Effector memory CD4-positive, alpha-beta T cell (primary cell): Measurements from ENCODE around the gene GPX3.

ENCODE experiments used
- DNase-seq, 3 donors: peaks; one replicate each; pipeline ENCODE4 v3.0.0-alpha.2; 2020
- H3K27ac ChIP-seq: 2 replicates; pipeline ENCODE4 v1.7.0; 2013; ENCODE audit warnings: mild to moderate bottlenecking, low read length, moderate library complexity; ENCODE audit not compliant: insufficient read depth, poor library complexity, severe bottlenecking
- H3K27me3 ChIP-seq: replicated peaks from 2 replicates; pipeline ENCODE4 v1.7.0; 2013; ENCODE audit warnings: mild to moderate bottlenecking, low read length; ENCODE audit not compliant: insufficient read depth, control insufficient read depth, poor library complexity, severe bottlenecking
- H3K36me3 ChIP-seq: 2 replicates; pipeline ENCODE4 v1.7.0; 2013; ENCODE audit warnings: mild to moderate bottlenecking, low read length, moderate library complexity; ENCODE audit not compliant: control insufficient read depth, insufficient read depth
- H3K4me1 ChIP-seq: 2 replicates; pipeline ENCODE4 v1.7.0; 2013; ENCODE audit warnings: low read length, mild to moderate bottlenecking; ENCODE audit not compliant: control insufficient read depth, insufficient read depth, poor library complexity, severe bottlenecking
- H3K4me3 ChIP-seq: 2 replicates; pipeline ENCODE4 v1.7.0; 2013; ENCODE audit warnings: low read length, low read depth, mild to moderate bottlenecking; ENCODE audit not compliant: insufficient read depth, poor library complexity, severe bottlenecking
- H3K9me3 ChIP-seq: 2 replicates; pipeline ENCODE4 v1.7.0; 2013; ENCODE audit warnings: mild to moderate bottlenecking, low read length, moderate library complexity; ENCODE audit not compliant: control insufficient read depth

GPX3 gene

GRCh38 chr5:151075698-151076331 is 55.4 kb downstream of the GPX3 start:
- H3K9me3 ChIP-seq: no peaks in the 10 kb centered on the region
- DNase-seq: no peak
- peaks cover 38% of the 10 kb centered on the region for H3K4me1 ChIP-seq
- peak overlapping the region; percentile 3 for H3K27ac ChIP-seq
- no peaks in the 10 kb centered on the region for H3K27me3 ChIP-seq
- no peak overlapping the region for H3K4me3 ChIP-seq
- peaks cover 26% of the 10 kb centered on the region for H3K36me3 ChIP-seq

GRCh38 chr5:151076616-151077015 is 56.2 kb downstream of the GPX3 start:
- H3K27me3 ChIP-seq: no peaks in the 10 kb centered on the region
- no peaks in the 10 kb centered on the region for H3K9me3 ChIP-seq
- no peak overlapping the region for H3K27ac ChIP-seq
- peak overlapping the region; percentile 11 for H3K4me3 ChIP-seq
- H3K36me3 ChIP-seq: peaks cover 23% of the 10 kb centered on the region
- peaks cover 43% of the 10 kb centered on the region for H3K4me1 ChIP-seq
- DNase-seq: no peak

- Histone ChIP-seq H3K4me1 (peaks cover 51% of the 10 kb centered on the region), H3K4me3 (no peak overlapping the region), H3K9me3 (no peaks in the 10 kb centered on the region), H3K27me3 (no peaks in the 10 kb centered on the region), H3K36me3 (peaks cover 21% of the 10 kb centered on the region), H3K27ac (no peak overlapping the region)
- DNase-seq: no peak
Observed at GRCh38 chr5:151077419-151077818, 57.0 kb downstream of the GPX3 start.

GRCh38 chr5:151077967-151078366 is 57.6 kb downstream of the GPX3 start:
- H3K4me1 ChIP-seq: peaks cover 56% of the 10 kb centered on the region
- H3K27ac ChIP-seq: peak overlapping the region; percentile 99
- no peak for DNase-seq
- no peaks in the 10 kb centered on the region for H3K9me3 ChIP-seq
- H3K27me3 ChIP-seq: no peaks in the 10 kb centered on the region
- H3K36me3 ChIP-seq: peaks cover 21% of the 10 kb centered on the region
- H3K4me3 ChIP-seq: peak overlapping the region; percentile 37
